HCT116 (cell line): ENCODE data around the gene CRISPLD2. TPM values are rescaled to one million over a fixed set of nuclear protein-coding genes. Genes with fewer than 3 reads are reported as not detected.

Source experiments
- ATAC-seq: fragments of 200-7000 bp; cut with Tn5 transposase; 2 replicates; pipeline ENCODE4 v1.9.1; 2020; ENCODE audit warnings: mild to moderate bottlenecking, moderate library complexity
- BruUV-seq: library from RNA; stranded (reverse); fragments of 400-500 nt; replicated peaks from 2 replicates; lab custom pipeline; 2021; lab: Mats Ljungman, UMichigan
- CTCF ChIA-PET: fragments of 300-600 bp; sonication (Branson Sonifier 250); formaldehyde crosslinking; loops from one replicate; lab custom pipeline; 2021; ENCODE audit warnings: antibody characterized with exemption; lab: Charles Lee
- POLR2A ChIA-PET: fragments of 300-600, 350-600 bp; sonication (Branson Sonifier 250); formaldehyde crosslinking; loops from one replicate; lab custom pipeline; 2021; ENCODE audit warnings: antibody characterized with exemption; lab: Charles Lee
- RAD21 ChIA-PET, 2 experiments: fragments of 300-600 bp; sonication (Branson Sonifier 250); formaldehyde crosslinking; loops; one replicate each; lab custom pipeline; 2023; ENCODE audit warnings: low total read pairs in 2 of 2; ENCODE audit not compliant: uncharacterized antibody in 2 of 2, unreplicated experiment in 2 of 2, low non-redundant PET in 1 of 2; lab: Charles Lee
- DNase-seq: peaks from one replicate; pipeline ENCODE4 v3.0.0-alpha.2; 2010; ENCODE audit warnings: low read depth, low spot score
- H2AFZ ChIP-seq: fragments of 200-600 bp; shearing (Covaris generic), sonication (generic); 2 replicates; pipeline ENCODE4 v1.6.1; 2017; ENCODE audit warnings: low read depth, mixed run types, mixed read lengths, antibody characterized with exemption, low read length; ENCODE audit not compliant: poor library complexity, severe bottlenecking
- H3K27ac ChIP-seq: 2 replicates; pipeline ENCODE4 v1.5.1; 2012; ENCODE audit warnings: low read depth, low read length
- H3K27me3 ChIP-seq: fragments of 200-600 bp; sonication (generic); 2 replicates; pipeline ENCODE4 v1.6.1; 2016; ENCODE audit warnings: mixed run types, low read length, mixed read lengths; ENCODE audit not compliant: insufficient read depth
- H3K36me3 ChIP-seq, 2 experiments: fragments of 200-500 bp in 1 of 2; fragments of 200-600 bp in 1 of 2; sonication (Bioruptor generic) in 1 of 2; sonication (generic) in 1 of 2; 2 replicates each; pipeline versions ENCODE4 v1.5.1 to v1.6.1; 2014 to 2016; ENCODE audit warnings: low read length in 2 of 2, inconsistent platforms in 1 of 2, mixed read lengths in 1 of 2, mixed run types in 1 of 2; ENCODE audit not compliant: insufficient read depth in 2 of 2, control insufficient read depth in 1 of 2
- H3K4me1 ChIP-seq, 2 experiments: fragments of 200-600 bp in 1 of 2; sonication (generic) in 1 of 2; 2 replicates each; pipeline versions ENCODE4 v1.5.1 to v1.6.1; 2012 to 2017; ENCODE audit warnings: low read length in 2 of 2, inconsistent platforms in 1 of 2, mild to moderate bottlenecking in 1 of 2, mixed read lengths in 1 of 2, mixed run types in 1 of 2, moderate library complexity in 1 of 2; ENCODE audit not compliant: insufficient read depth in 2 of 2, control insufficient read depth in 1 of 2
- H3K4me2 ChIP-seq: fragments of 200-600 bp; sonication (generic); 2 replicates; pipeline ENCODE4 v1.6.1; 2017; ENCODE audit warnings: mixed run types, low read length, mixed read lengths
- H3K4me3 ChIP-seq, 2 experiments: fragments of 200-600 bp in 1 of 2; sonication (generic) in 1 of 2; replicated peaks in 1 of 2; 2 replicates each; pipeline ENCODE4 v1.5.1; 2011 to 2016; ENCODE audit warnings: low read length in 2 of 2, control low read depth in 1 of 2, low read depth in 1 of 2, mild to moderate bottlenecking in 1 of 2, mixed read lengths in 1 of 2, mixed run types in 1 of 2
- H3K79me2 ChIP-seq: fragments of 200-600 bp; sonication (generic); 2 replicates; pipeline ENCODE4 v1.6.1; 2017; ENCODE audit warnings: mild to moderate bottlenecking, mixed run types, low read length, moderate library complexity, mixed read lengths; ENCODE audit not compliant: insufficient read depth
- H3K9ac ChIP-seq: fragments of 200-600 bp; sonication (generic); 2 replicates; pipeline ENCODE4 v1.6.1; 2016; ENCODE audit warnings: low read length, mixed read lengths
- H3K9me2 ChIP-seq: fragments of 200-600 bp; sonication (generic), shearing (Covaris generic); 2 replicates; pipeline ENCODE4 v1.6.1; 2017; ENCODE audit warnings: mixed run types, mild to moderate bottlenecking, moderate library complexity; ENCODE audit not compliant: insufficient read depth
- H3K9me3 ChIP-seq, 2 experiments: fragments of 200-500 bp in 1 of 2; fragments of 200-600 bp in 1 of 2; sonication (Bioruptor generic) in 1 of 2; sonication (generic) in 1 of 2; 2 replicates each; pipeline ENCODE4 v1.6.1; 2014 to 2017; ENCODE audit warnings: low read length in 2 of 2, mixed read lengths in 2 of 2, inconsistent platforms in 1 of 2, low read depth in 1 of 2, mild to moderate bottlenecking in 1 of 2, mixed run types in 1 of 2, moderate library complexity in 1 of 2; ENCODE audit not compliant: control insufficient read depth in 1 of 2, insufficient read depth in 1 of 2
- H4K20me1 ChIP-seq: fragments of 200-600 bp; sonication (generic), shearing (Covaris generic); 2 replicates; pipeline ENCODE4 v1.6.1; 2017; ENCODE audit warnings: mixed run types, mild to moderate bottlenecking, moderate library complexity; ENCODE audit not compliant: insufficient read depth
- CEBPB ChIP-seq: IDR thresholded peaks from 2 replicates; pipeline ENCODE4 v1.6.1; 2012; ENCODE audit warnings: low read depth
- EGR1 ChIP-seq: IDR thresholded peaks from 2 replicates; pipeline ENCODE4 v1.6.1; 2012; ENCODE audit warnings: low read depth
- MAX ChIP-seq: IDR thresholded peaks from 2 replicates; pipeline ENCODE4 v1.6.1; 2012
- POLR2A ChIP-seq: IDR thresholded peaks from 2 replicates; pipeline ENCODE4 v1.7.0; 2011; ENCODE audit warnings: borderline replicate concordance; ENCODE audit not compliant: insufficient read depth, insufficient read length; ENCODE audit errors: extremely low read depth
- POLR2AphosphoS5 ChIP-seq: IDR thresholded peaks from 2 replicates; pipeline ENCODE4 v1.6.1; 2011; ENCODE audit warnings: mild to moderate bottlenecking, low read depth, low read length, moderate library complexity
- REST ChIP-seq: IDR thresholded peaks from 2 replicates; pipeline ENCODE4 v1.6.1; 2012; ENCODE audit warnings: low read depth
- SIN3A ChIP-seq: IDR thresholded peaks from 2 replicates; pipeline ENCODE4 v1.6.1; 2012; ENCODE audit warnings: low read depth
- SRF ChIP-seq: IDR thresholded peaks from 2 replicates; pipeline ENCODE4 v1.6.1; 2012; ENCODE audit warnings: low read depth
- TCF7L2 ChIP-seq: IDR thresholded peaks from 2 replicates; pipeline ENCODE4 v1.7.0; 2011; ENCODE audit warnings: borderline replicate concordance, inconsistent platforms; ENCODE audit not compliant: insufficient read depth, insufficient read length; ENCODE audit errors: extremely low read depth
- ZBTB33 ChIP-seq: IDR thresholded peaks from 2 replicates; pipeline ENCODE4 v1.6.1; 2011; ENCODE audit warnings: mild to moderate bottlenecking, low read length, moderate library complexity; ENCODE audit not compliant: insufficient replicate concordance; ENCODE audit errors: extremely low read depth
- intact Hi-C: fragments of 100-400 bp; cut with micrococcal nuclease; formaldehyde crosslinking; loops from 2 replicates; pipeline ENCODE4 v1.10.0; 2022
- total RNA-seq: library from RNA; stranded (reverse); gene quantifications from one replicate; pipeline ENCODE4 v1.2.1, GENCODE V29; 2021; ENCODE audit not compliant: unreplicated experiment

Gene CRISPLD2
- total RNA-seq, 1 experiment from 2014 or later: 4.6 TPM

GRCh38 chr16:84863481-84863814, 43.7 kb downstream of the CRISPLD2 start (continued):
- no peak for TF ChIP-seq ZBTB33
- no peak for TF ChIP-seq TCF7L2
- no peak for TF ChIP-seq POLR2A
- no peak for TF ChIP-seq CEBPB
- no peak for TF ChIP-seq SIN3A
- TF ChIP-seq EGR1: no peak

GRCh38 chr16:84864326-84864955, 44.7 kb downstream of the CRISPLD2 start:
- no peaks in the 10 kb centered on the region for H3K4me1 ChIP-seq
- H3K27me3 ChIP-seq: no peaks in the 10 kb centered on the region
- H3K36me3 ChIP-seq: no peaks in the 10 kb centered on the region
- no TSS peak for BruUV-seq
- H3K9me3 ChIP-seq: peaks cover 0 to 8% of the 10 kb centered on the region in 2 experiments; a peak in 2 of 4 replicates
- H3K27ac ChIP-seq: no peak overlapping the region
- RAD21 ChIA-PET: no interaction called here
- no peaks in the 10 kb centered on the region for H3K9me2 ChIP-seq
- CTCF ChIA-PET: interaction anchor here (0.6 kb wide), 1 partner anchor 109 kb away, joined by 3 read pairs; no protein-coding TSS in a partner anchor
- no peak for DNase-seq
- H3K4me3 ChIP-seq: no peak overlapping the region
- TF ChIP-seq REST (no peak), POLR2AphosphoS5 (no peak), SRF (no peak), MAX (no peak)
- H3K9ac ChIP-seq: no peak overlapping the region
- ATAC-seq: no peak
- H3K4me2 ChIP-seq: no peak overlapping the region
- H4K20me1 ChIP-seq: no peaks in the 10 kb centered on the region
- intact Hi-C loops: no loop called here
- POLR2A ChIA-PET: no interaction called here
- no peak overlapping the region for H2AFZ ChIP-seq
- no peaks in the 10 kb centered on the region for H3K79me2 ChIP-seq
